Testis (tissue), 2 donors: ENCODE results near the gene GORASP1.

Source experiments
- POLR2A ChIP-seq: fragments of 450-650 bp; IDR thresholded peaks from one replicate; pipeline ENCODE4 v1.6.1; 2017; ENCODE audit warnings: antibody characterized with exemption, mild to moderate bottlenecking, moderate library complexity
- TF ChIP-seq, protein P1 (sequence below), 3 experiments: fragments of 450-650 bp in 2 of 3; fragments of 200-600 bp in 1 of 3; sonication (generic) in 1 of 3; IDR thresholded peaks; one replicate each; pipeline ENCODE4 v1.5.1; 2016 to 2019; ENCODE audit warnings: antibody characterized with exemption in 3 of 3, mild to moderate bottlenecking in 2 of 3, moderate library complexity in 1 of 3

DNA sequence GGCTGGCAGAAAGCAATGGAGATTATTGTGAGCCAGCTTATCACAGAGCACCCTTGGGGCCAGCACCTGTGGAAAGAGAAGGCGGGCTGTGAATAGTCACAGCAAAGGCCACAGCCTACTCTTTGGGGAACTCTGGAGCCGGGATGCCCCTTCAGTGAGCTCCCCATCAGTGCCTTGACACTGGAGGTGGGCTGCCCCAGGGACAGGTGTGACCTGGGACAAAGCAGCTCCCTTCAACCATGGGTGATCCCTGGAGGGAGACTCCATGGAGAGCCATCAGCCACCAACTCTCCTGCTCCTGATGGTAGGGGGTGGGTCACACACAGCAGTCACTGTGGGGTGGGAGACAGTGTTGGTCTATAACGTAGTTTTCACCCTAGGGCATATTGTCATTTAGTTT, 5.9 kb upstream of the GORASP1 start:
- TF ChIP-seq, protein P1, sequence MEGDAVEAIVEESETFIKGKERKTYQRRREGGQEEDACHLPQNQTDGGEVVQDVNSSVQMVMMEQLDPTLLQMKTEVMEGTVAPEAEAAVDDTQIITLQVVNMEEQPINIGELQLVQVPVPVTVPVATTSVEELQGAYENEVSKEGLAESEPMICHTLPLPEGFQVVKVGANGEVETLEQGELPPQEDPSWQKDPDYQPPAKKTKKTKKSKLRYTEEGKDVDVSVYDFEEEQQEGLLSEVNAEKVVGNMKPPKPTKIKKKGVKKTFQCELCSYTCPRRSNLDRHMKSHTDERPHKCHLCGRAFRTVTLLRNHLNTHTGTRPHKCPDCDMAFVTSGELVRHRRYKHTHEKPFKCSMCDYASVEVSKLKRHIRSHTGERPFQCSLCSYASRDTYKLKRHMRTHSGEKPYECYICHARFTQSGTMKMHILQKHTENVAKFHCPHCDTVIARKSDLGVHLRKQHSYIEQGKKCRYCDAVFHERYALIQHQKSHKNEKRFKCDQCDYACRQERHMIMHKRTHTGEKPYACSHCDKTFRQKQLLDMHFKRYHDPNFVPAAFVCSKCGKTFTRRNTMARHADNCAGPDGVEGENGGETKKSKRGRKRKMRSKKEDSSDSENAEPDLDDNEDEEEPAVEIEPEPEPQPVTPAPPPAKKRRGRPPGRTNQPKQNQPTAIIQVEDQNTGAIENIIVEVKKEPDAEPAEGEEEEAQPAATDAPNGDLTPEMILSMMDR (IDR thresholded peaks at IDR 0.05), result no peak
- TF ChIP-seq POLR2A, result no peak
